Stimulated activated naive CD8-positive, alpha-beta T cell treated with anti-CD3 and anti-CD28 coated beads, Interleukin-15, Interleukin-2, amounts not matched to agents 100 U/mL and 50 U/mL, for 24 hours (primary cell): ENCODE measurements around the gene EMX1.

Experiments
- ATAC-seq: fragments of 150-1000 bp; cut with Tn5 transposase; one replicate; pipeline ENCODE4 v1.10.0; 2021
- DNase-seq: peaks from one replicate; pipeline ENCODE4 v3.0.0; 2021

Gene EMX1

GRCh38 chr2:72958542-72959385, 41.4 kb downstream of the EMX1 start:
- no peak for DNase-seq
- ATAC-seq, result no peak

GRCh38 chr2:72959554-72959953, 42.2 kb downstream of the EMX1 start:
- ATAC-seq, result no peak
- no peak for DNase-seq

GRCh38 chr2:72959995-72960981, 43.0 kb downstream of the EMX1 start:
- no peak for DNase-seq
- ATAC-seq, result no peak

GRCh38 chr2:72961036-72961720, 43.9 kb downstream of the EMX1 start:
- DNase-seq (no peak), ATAC-seq (no peak)

GRCh38 chr2:72961853-72962468, 44.6 kb downstream of the EMX1 start:
- ATAC-seq (no peak), DNase-seq (no peak)

- no peak for ATAC-seq
- no peak for DNase-seq
Measured at GRCh38 chr2:72962911-72963310, 45.6 kb downstream of the EMX1 start.

GRCh38 chr2:72963423-72964145, 46.3 kb downstream of the EMX1 start:
- DNase-seq (no peak), ATAC-seq (no peak)

GRCh38 chr2:72964146-72964525, 46.8 kb downstream of the EMX1 start:
- no peak for ATAC-seq
- no peak for DNase-seq

GRCh38 chr2:72965016-72965415, 47.7 kb downstream of the EMX1 start:
- no peak for ATAC-seq
- no peak for DNase-seq

GRCh38 chr2:72965770-72966450, 48.6 kb downstream of the EMX1 start:
- no peak for ATAC-seq
- DNase-seq, result no peak

- DNase-seq (no peak), ATAC-seq (no peak)
Measured at GRCh38 chr2:72968286-72968685, 51.0 kb downstream of the EMX1 start.

GRCh38 chr2:72969706-72970105, 52.4 kb downstream of the EMX1 start:
- ATAC-seq (no peak), DNase-seq (no peak)

GRCh38 chr2:72971036-72971435, 53.7 kb downstream of the EMX1 start:
- no peak for ATAC-seq
- DNase-seq, result no peak

GRCh38 chr2:72972352-72973136, 55.2 kb downstream of the EMX1 start:
- DNase-seq (no peak), ATAC-seq (no peak)

- ATAC-seq, result no peak
- DNase-seq, result no peak
Measured at GRCh38 chr2:72973137-72973535, 55.8 kb downstream of the EMX1 start.

- ATAC-seq (peak; percentile 74), DNase-seq (peak; percentile 38)
Measured at GRCh38 chr2:72973566-72974435, 56.5 kb downstream of the EMX1 start.

- ATAC-seq (no peak), DNase-seq (no peak)
Measured at GRCh38 chr2:72974436-72974754, 57.1 kb downstream of the EMX1 start.

- no peak for ATAC-seq
Measured at GRCh38 chr2:72975017-72975416, 57.7 kb downstream of the EMX1 start.

GRCh38 chr2:72979896-72980295, 62.6 kb downstream of the EMX1 start:
- no peak for ATAC-seq
- no peak for DNase-seq

More at GRCh38 chr2:72975017-72975416, 57.7 kb downstream of the EMX1 start:
- no peak for DNase-seq
